Fibroblast of villous mesenchyme (primary cell): Measurements from ENCODE around the gene ANKZF1. TPM values are rescaled to one million over a fixed set of nuclear protein-coding genes. Genes with fewer than 3 reads are reported as not detected.

Experiments used
- DNase-seq: peaks from one replicate; pipeline ENCODE4 v3.0.0-alpha.2; 2010; ENCODE audit warnings: low read depth
- H3K4me3 ChIP-seq: 2 replicates; pipeline ENCODE4 v1.5.1; 2011; ENCODE audit warnings: low read depth, mild to moderate bottlenecking, low read length
- CTCF ChIP-seq: IDR thresholded peaks from 2 replicates; pipeline ENCODE4 v1.5.1; 2012; ENCODE audit warnings: low read depth, mild to moderate bottlenecking, low read length; ENCODE audit not compliant: insufficient read depth
- total RNA-seq: library from RNA; depleted of rRNA; stranded (reverse); fragments of >200 nt; gene quantifications from 2 replicates; pipeline ENCODE4 v1.2.3, GENCODE V29; 2012

Gene ANKZF1
- total RNA-seq = 22.0 and 22.9 TPM in 2 replicates

GRCh38 chr2:219229305-219230058 is at the start of gene ANKZF1, which contains the start of gene ATG9A:
Gene ANKZF1, plus strand, starts transcription at chr2:219229806. Its CDS starts 452 bp downstream, at chr2:219230258.
Gene ATG9A, minus strand, starts transcription at chr2:219229636. Its CDS starts 1,612 bp downstream, at chr2:219228024.
- H3K4me3 ChIP-seq = peak within 1 kb of the TSS; percentile 76
- no peak for TF ChIP-seq CTCF
- peak; percentile 99 for DNase-seq

GRCh38 chr2:219180961-219181360 is 48.6 kb upstream of the ANKZF1 start:
- DNase-seq = no peak
- no peak for TF ChIP-seq CTCF
- no peak overlapping the region for H3K4me3 ChIP-seq

GRCh38 chr2:219181531-219181930 is 48.1 kb upstream of the ANKZF1 start:
- H3K4me3 ChIP-seq = no peak overlapping the region
- no peak for DNase-seq
- no peak for TF ChIP-seq CTCF

- TF ChIP-seq CTCF = no peak
- no peak overlapping the region for H3K4me3 ChIP-seq
- DNase-seq = no peak
These were observed 47.1 kb upstream of the ANKZF1 start for GRCh38 chr2:219182331-219183150.

GRCh38 chr2:219183151-219183772 is 46.3 kb upstream of the ANKZF1 start:
- no peak overlapping the region for H3K4me3 ChIP-seq
- DNase-seq = no peak
- no peak for TF ChIP-seq CTCF

GRCh38 chr2:219184121-219184520 is 45.5 kb upstream of the ANKZF1 start:
- H3K4me3 ChIP-seq = no peak overlapping the region
- no peak for TF ChIP-seq CTCF
- DNase-seq = no peak
